K562 (cell line): ENCODE results near the gene F2.

ENCODE experiments used
- CBX3 ChIP-seq, 2 experiments: IDR thresholded peaks; 1 replicate in 1 of 2; 2 replicates in 1 of 2; pipeline ENCODE4 v1.6.1; 2012; ENCODE audit warnings: inconsistent platforms in 2 of 2, low read length in 2 of 2, borderline replicate concordance in 1 of 2, control low read depth in 1 of 2
- CTCF ChIP-seq, 3 experiments: IDR thresholded peaks in 2 of 3; conservative IDR thresholded peaks in 1 of 3; 2 replicates each; pipeline ENCODE4 v1.5.1; 2011 to 2012; ENCODE audit warnings: low read length in 3 of 3, mild to moderate bottlenecking in 3 of 3, control low read depth in 2 of 3, improper control_type of control experiment in 1 of 3, inconsistent platforms in 1 of 3, low read depth in 1 of 3, mixed read lengths in 1 of 3, moderate library complexity in 1 of 3; ENCODE audit not compliant: insufficient read depth in 2 of 3
- TEAD2 ChIP-seq: fragments of 450-650 bp; IDR thresholded peaks from 2 replicates; pipeline ENCODE4 v1.6.1; 2016; ENCODE audit warnings: missing genetic modification characterization, control low read depth, missing compliant biosample characterization

- no peak for TF ChIP-seq TEAD2
- TF ChIP-seq CBX3 (IDR thresholded peaks at IDR 0.05; ENCODE audit: borderline replicate concordance in 1 of 2, low read length in 2 of 2): no peak
- TF ChIP-seq CTCF (IDR thresholded peaks at IDR 0.05 in 2 of 3, conservative IDR thresholded peaks at IDR 0.05 in 1 of 3; ENCODE audit: insufficient read depth in 2 of 3, low read depth in 1 of 3, low read length in 3 of 3): no peak
Observed at GRCh38 chr11:46673713-46674462, 45.1 kb upstream of the F2 start.
